KMS-11 (cell line): ENCODE measurements around the gene SLC10A7.

Source experiments
- H2AFZ ChIP-seq: fragments of 200-600 bp; sonication (generic); 2 replicates; pipeline ENCODE4 v1.6.1; 2016; ENCODE audit warnings: antibody characterized with exemption, mixed run types, low read depth
- H3K27ac ChIP-seq: fragments of 200-600 bp; sonication (generic); 2 replicates; pipeline ENCODE4 v1.6.1; 2016; ENCODE audit warnings: mild to moderate bottlenecking, mixed run types
- H3K27me3 ChIP-seq: fragments of 200-600 bp; sonication (generic); 2 replicates; pipeline ENCODE4 v1.6.1; 2017; ENCODE audit warnings: mild to moderate bottlenecking, low read depth, mixed run types, moderate library complexity; ENCODE audit not compliant: insufficient read depth
- H3K36me3 ChIP-seq: fragments of 200-600 bp; sonication (generic); 2 replicates; pipeline ENCODE4 v1.6.1; 2017; ENCODE audit warnings: mild to moderate bottlenecking, mixed run types; ENCODE audit not compliant: insufficient read depth
- H3K4me1 ChIP-seq: fragments of 200-600 bp; sonication (generic); 2 replicates; pipeline ENCODE4 v1.6.1; 2016; ENCODE audit warnings: mild to moderate bottlenecking, low read depth, mixed run types; ENCODE audit not compliant: poor library complexity, severe bottlenecking
- H3K4me2 ChIP-seq: fragments of 200-600 bp; sonication (generic); 2 replicates; pipeline ENCODE4 v1.7.0; 2016; ENCODE audit warnings: mild to moderate bottlenecking, mixed run types
- H3K4me3 ChIP-seq: fragments of 200-600 bp; sonication (generic); IDR thresholded peaks from 2 replicates; pipeline ENCODE4 v1.6.1; 2017; ENCODE audit warnings: low read depth, low read length, mixed read lengths; ENCODE audit not compliant: insufficient read depth
- H3K79me2 ChIP-seq: fragments of 200-600 bp; sonication (generic); 2 replicates; pipeline ENCODE4 v1.6.1; 2016; ENCODE audit warnings: low read depth, mixed run types; ENCODE audit not compliant: insufficient read depth
- H3K9ac ChIP-seq: fragments of 200-600 bp; sonication (generic); 2 replicates; pipeline ENCODE4 v1.6.1; 2016; ENCODE audit warnings: mild to moderate bottlenecking, mixed run types
- H4K20me1 ChIP-seq: fragments of 200-600 bp; sonication (generic); 2 replicates; pipeline ENCODE4 v1.6.1; 2016; ENCODE audit warnings: mild to moderate bottlenecking, mixed run types; ENCODE audit not compliant: insufficient read depth
- TF ChIP-seq, protein P1 (sequence below): fragments of 200-600 bp; sonication (generic); conservative IDR thresholded peaks from 2 replicates; pipeline ENCODE4 v1.6.1; 2017; ENCODE audit warnings: low read depth, mild to moderate bottlenecking, antibody characterized with exemption, low read length, moderate library complexity, mixed read lengths

SLC10A7 gene

DNA sequence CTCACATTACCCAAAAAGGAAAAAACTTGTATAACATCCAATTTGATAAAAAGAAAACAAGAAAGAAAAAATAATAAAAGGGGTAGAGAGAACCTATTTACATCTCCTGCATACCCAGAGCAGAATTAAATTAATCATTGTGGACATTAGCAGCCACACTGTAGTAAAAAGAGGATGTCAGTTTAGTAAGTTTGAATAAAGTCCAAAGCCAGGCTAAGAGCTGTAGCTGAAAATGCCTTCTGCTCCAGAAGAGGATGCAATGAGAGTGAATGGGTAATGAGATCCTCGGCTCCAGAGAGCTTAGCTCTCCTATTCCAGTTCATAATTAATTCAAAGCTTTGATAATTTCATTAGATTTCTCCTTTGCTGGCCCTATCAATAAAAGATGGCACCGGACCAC lies 78.2 kb downstream of the SLC10A7 start:
- TF ChIP-seq, protein P1, sequence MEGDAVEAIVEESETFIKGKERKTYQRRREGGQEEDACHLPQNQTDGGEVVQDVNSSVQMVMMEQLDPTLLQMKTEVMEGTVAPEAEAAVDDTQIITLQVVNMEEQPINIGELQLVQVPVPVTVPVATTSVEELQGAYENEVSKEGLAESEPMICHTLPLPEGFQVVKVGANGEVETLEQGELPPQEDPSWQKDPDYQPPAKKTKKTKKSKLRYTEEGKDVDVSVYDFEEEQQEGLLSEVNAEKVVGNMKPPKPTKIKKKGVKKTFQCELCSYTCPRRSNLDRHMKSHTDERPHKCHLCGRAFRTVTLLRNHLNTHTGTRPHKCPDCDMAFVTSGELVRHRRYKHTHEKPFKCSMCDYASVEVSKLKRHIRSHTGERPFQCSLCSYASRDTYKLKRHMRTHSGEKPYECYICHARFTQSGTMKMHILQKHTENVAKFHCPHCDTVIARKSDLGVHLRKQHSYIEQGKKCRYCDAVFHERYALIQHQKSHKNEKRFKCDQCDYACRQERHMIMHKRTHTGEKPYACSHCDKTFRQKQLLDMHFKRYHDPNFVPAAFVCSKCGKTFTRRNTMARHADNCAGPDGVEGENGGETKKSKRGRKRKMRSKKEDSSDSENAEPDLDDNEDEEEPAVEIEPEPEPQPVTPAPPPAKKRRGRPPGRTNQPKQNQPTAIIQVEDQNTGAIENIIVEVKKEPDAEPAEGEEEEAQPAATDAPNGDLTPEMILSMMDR, result no peak
- Histone ChIP-seq H3K4me3 (no peak overlapping the region), H3K4me2 (no peak overlapping the region), H3K27ac (no peak overlapping the region), H3K27me3 (no peaks in the 10 kb centered on the region), H2AFZ (no peak overlapping the region), H3K9ac (no peak overlapping the region), H3K79me2 (no peaks in the 10 kb centered on the region), H3K36me3 (no peaks in the 10 kb centered on the region), H3K4me1 (no peaks in the 10 kb centered on the region), H4K20me1 (no peaks in the 10 kb centered on the region)

DNA sequence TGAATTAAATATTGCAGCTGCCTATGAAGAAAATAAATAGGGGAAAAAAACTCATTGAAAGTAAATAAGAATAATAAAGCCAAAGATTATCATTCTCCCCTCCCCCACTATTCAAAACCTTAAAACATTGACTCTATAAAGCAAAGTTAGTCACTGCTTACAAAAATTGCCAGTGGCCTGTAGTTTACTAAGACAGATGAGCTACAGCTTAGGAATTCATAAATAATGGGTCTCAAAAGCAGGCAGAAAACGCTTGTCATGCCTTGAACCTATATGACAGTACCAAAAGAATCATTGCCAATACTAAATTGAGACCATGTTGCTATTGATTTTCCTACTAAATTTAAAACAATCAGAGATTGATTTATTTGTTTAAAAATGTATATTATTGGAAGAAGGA lies 78.9 kb downstream of the SLC10A7 start:
- Histone ChIP-seq H3K27ac (no peak overlapping the region), H3K4me3 (no peak overlapping the region), H3K27me3 (no peaks in the 10 kb centered on the region), H3K4me2 (no peak overlapping the region), H4K20me1 (no peaks in the 10 kb centered on the region), H2AFZ (no peak overlapping the region), H3K9ac (no peak overlapping the region), H3K4me1 (no peaks in the 10 kb centered on the region), H3K36me3 (no peaks in the 10 kb centered on the region), H3K79me2 (no peaks in the 10 kb centered on the region)
- TF ChIP-seq, protein P1, result no peak

DNA sequence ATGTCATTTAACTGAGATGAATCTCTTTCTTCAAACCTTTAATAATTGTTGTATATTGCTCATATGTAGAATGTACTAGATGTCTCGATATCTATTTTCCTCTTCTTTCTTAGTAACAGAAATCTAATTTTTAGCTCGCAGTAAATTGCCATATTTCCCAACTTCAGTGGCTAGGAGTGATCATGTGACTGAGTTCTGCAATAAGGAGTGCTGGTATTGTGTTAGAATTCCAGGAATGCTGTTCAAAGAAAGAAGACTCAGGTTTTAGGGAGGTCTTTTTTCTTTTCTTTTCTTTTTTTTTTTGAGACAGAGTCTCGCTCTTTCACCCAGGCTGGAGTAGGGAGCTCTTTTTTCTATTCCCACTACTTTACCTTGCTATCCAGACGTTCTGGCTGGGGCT lies 81.7 kb downstream of the SLC10A7 start:
- Histone ChIP-seq H3K4me3 (no peak overlapping the region), H4K20me1 (no peaks in the 10 kb centered on the region), H3K4me2 (no peak overlapping the region), H3K27ac (no peak overlapping the region), H3K36me3 (no peaks in the 10 kb centered on the region), H3K79me2 (no peaks in the 10 kb centered on the region), H2AFZ (no peak overlapping the region), H3K4me1 (no peaks in the 10 kb centered on the region), H3K27me3 (no peaks in the 10 kb centered on the region), H3K9ac (no peak overlapping the region)
- TF ChIP-seq, protein P1, result no peak

DNA sequence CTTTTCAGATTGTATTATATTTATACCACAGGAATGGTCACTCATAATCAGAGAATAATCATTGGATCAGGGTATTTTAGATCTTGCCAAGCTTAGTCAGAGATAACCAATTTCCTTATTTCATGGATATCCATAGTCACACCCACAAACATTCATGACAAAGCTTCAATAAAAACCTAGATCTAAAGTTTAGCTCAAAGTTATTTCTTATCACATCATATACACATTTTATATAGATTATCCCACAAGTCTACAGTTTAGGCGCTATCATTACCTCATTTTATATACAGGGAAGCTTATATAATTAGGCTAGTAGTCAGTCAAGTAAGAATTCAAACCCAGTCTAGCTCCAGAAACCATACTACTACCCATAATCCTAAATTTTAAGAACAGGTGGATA lies 82.3 kb downstream of the SLC10A7 start:
- Histone ChIP-seq H3K4me1 (no peaks in the 10 kb centered on the region), H3K4me2 (no peak overlapping the region), H3K36me3 (no peaks in the 10 kb centered on the region), H3K79me2 (no peaks in the 10 kb centered on the region), H3K27me3 (no peaks in the 10 kb centered on the region), H4K20me1 (no peaks in the 10 kb centered on the region), H3K27ac (no peak overlapping the region), H3K9ac (no peak overlapping the region), H2AFZ (no peak overlapping the region), H3K4me3 (no peak overlapping the region)
- TF ChIP-seq, protein P1, result no peak
